Liver (tissue), 3 donors: ENCODE results near the gene TMEM214.

Experiments
- SP1 ChIP-seq: IDR thresholded peaks from 2 replicates; pipeline ENCODE4 v1.6.1; 2018; ENCODE audit warnings: antibody characterized with exemption, mild to moderate bottlenecking
- TAF1 ChIP-seq: conservative IDR thresholded peaks from 2 replicates; pipeline ENCODE4 v1.6.1; 2016; ENCODE audit warnings: antibody characterized with exemption, mild to moderate bottlenecking
- ZBTB33 ChIP-seq: IDR thresholded peaks from 2 replicates; pipeline ENCODE4 v1.6.1; 2016; ENCODE audit warnings: antibody characterized with exemption
- TF ChIP-seq, protein P1 (sequence below): IDR thresholded peaks from 2 replicates; pipeline ENCODE4 v1.6.1; 2016; ENCODE audit warnings: antibody characterized with exemption, mild to moderate bottlenecking
- TF ChIP-seq, protein P2 (sequence below): fragments of 150-350 bp; IDR thresholded peaks from 2 replicates; pipeline ENCODE4 v1.5.1; 2017; ENCODE audit warnings: improper control_type of control experiment, low read depth, low read length; ENCODE audit not compliant: missing input control
- TF ChIP-seq, protein P3 (sequence below): IDR thresholded peaks from 2 replicates; pipeline ENCODE4 v1.6.1; 2016; ENCODE audit warnings: antibody characterized with exemption
- donor health status: healthy.
- donor health status: healthy.

DNA sequence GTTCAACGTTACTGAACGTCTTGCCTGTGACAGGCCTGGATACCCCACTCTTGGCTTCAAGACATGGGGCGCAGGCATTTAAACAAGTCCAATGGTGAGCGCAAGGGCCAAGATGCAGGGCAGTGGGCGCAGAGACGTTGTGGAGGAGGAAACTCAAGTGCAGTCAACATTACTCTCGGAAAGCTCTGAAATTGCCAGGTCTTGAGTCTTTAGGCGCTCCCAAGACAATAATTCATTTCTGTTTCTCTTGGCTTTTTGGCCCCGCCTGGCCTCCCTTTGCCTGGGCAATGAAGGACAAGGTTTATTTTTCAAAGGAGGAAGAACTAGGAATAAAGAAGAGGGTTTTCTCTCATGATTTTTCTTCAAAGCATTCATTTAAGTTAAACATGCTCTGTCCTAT is 13.3 kb upstream of the TMEM214 start:
- TF ChIP-seq, protein P1, sequence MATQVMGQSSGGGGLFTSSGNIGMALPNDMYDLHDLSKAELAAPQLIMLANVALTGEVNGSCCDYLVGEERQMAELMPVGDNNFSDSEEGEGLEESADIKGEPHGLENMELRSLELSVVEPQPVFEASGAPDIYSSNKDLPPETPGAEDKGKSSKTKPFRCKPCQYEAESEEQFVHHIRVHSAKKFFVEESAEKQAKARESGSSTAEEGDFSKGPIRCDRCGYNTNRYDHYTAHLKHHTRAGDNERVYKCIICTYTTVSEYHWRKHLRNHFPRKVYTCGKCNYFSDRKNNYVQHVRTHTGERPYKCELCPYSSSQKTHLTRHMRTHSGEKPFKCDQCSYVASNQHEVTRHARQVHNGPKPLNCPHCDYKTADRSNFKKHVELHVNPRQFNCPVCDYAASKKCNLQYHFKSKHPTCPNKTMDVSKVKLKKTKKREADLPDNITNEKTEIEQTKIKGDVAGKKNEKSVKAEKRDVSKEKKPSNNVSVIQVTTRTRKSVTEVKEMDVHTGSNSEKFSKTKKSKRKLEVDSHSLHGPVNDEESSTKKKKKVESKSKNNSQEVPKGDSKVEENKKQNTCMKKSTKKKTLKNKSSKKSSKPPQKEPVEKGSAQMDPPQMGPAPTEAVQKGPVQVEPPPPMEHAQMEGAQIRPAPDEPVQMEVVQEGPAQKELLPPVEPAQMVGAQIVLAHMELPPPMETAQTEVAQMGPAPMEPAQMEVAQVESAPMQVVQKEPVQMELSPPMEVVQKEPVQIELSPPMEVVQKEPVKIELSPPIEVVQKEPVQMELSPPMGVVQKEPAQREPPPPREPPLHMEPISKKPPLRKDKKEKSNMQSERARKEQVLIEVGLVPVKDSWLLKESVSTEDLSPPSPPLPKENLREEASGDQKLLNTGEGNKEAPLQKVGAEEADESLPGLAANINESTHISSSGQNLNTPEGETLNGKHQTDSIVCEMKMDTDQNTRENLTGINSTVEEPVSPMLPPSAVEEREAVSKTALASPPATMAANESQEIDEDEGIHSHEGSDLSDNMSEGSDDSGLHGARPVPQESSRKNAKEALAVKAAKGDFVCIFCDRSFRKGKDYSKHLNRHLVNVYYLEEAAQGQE, result no peak
- TF ChIP-seq, protein P2, sequence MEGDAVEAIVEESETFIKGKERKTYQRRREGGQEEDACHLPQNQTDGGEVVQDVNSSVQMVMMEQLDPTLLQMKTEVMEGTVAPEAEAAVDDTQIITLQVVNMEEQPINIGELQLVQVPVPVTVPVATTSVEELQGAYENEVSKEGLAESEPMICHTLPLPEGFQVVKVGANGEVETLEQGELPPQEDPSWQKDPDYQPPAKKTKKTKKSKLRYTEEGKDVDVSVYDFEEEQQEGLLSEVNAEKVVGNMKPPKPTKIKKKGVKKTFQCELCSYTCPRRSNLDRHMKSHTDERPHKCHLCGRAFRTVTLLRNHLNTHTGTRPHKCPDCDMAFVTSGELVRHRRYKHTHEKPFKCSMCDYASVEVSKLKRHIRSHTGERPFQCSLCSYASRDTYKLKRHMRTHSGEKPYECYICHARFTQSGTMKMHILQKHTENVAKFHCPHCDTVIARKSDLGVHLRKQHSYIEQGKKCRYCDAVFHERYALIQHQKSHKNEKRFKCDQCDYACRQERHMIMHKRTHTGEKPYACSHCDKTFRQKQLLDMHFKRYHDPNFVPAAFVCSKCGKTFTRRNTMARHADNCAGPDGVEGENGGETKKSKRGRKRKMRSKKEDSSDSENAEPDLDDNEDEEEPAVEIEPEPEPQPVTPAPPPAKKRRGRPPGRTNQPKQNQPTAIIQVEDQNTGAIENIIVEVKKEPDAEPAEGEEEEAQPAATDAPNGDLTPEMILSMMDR, result no peak
- no peak for TF ChIP-seq SP1
- TF ChIP-seq ZBTB33, result no peak
- no peak for TF ChIP-seq TAF1
- TF ChIP-seq, protein P3, sequence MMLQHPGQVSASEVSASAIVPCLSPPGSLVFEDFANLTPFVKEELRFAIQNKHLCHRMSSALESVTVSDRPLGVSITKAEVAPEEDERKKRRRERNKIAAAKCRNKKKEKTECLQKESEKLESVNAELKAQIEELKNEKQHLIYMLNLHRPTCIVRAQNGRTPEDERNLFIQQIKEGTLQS, result no peak
